HCT116 (cell line): Measurements from ENCODE around the gene PRAMEF1.

Experiments
- CBX3 ChIP-seq: IDR thresholded peaks from 2 replicates; pipeline ENCODE4 v1.6.1; 2012; ENCODE audit warnings: low read depth
- EZH2 ChIP-seq: fragments of 200-600 bp; sonication (generic); IDR thresholded peaks from 2 replicates; pipeline ENCODE4 v1.6.1; 2017; ENCODE audit warnings: antibody characterized with exemption, mixed run types
- EZH2phosphoT487 ChIP-seq: fragments of 200-600 bp; IDR thresholded peaks from 2 replicates; pipeline ENCODE4 v1.6.1; 2018; ENCODE audit warnings: antibody characterized with exemption, borderline replicate concordance
- FOSL1 ChIP-seq: IDR thresholded peaks from 2 replicates; pipeline ENCODE4 v1.6.1; 2012; ENCODE audit warnings: low read depth
- JUND ChIP-seq: IDR thresholded peaks from 2 replicates; pipeline ENCODE4 v1.6.1; 2012
- POLR2A ChIP-seq: IDR thresholded peaks from 2 replicates; pipeline ENCODE4 v1.7.0; 2011; ENCODE audit warnings: borderline replicate concordance; ENCODE audit not compliant: insufficient read depth, insufficient read length; ENCODE audit errors: extremely low read depth
- ZNF274 ChIP-seq: fragments of 200-500 bp; sonication (Bioruptor generic); IDR thresholded peaks from 2 replicates; pipeline ENCODE4 v1.6.1; 2014; ENCODE audit warnings: mild to moderate bottlenecking, low read depth, low read length, inconsistent platforms
- TF ChIP-seq, protein P1 (sequence below), 3 experiments: fragments of 200-600 bp in 1 of 3; sonication (generic) in 1 of 3; IDR thresholded peaks in 2 of 3; conservative IDR thresholded peaks in 1 of 3; 2 replicates each; pipeline ENCODE4 v1.5.1; 2012 to 2017; ENCODE audit warnings: low read depth in 2 of 3, low read length in 2 of 3, antibody characterized with exemption in 1 of 3, borderline replicate concordance in 1 of 3, control low read depth in 1 of 3, mild to moderate bottlenecking in 1 of 3, mixed read lengths in 1 of 3, mixed run types in 1 of 3, moderate library complexity in 1 of 3; ENCODE audit not compliant: insufficient read depth in 1 of 3
- TF ChIP-seq, protein P2 (sequence below): IDR thresholded peaks from 2 replicates; pipeline ENCODE4 v1.6.1; 2012; ENCODE audit warnings: low read depth

DNA sequence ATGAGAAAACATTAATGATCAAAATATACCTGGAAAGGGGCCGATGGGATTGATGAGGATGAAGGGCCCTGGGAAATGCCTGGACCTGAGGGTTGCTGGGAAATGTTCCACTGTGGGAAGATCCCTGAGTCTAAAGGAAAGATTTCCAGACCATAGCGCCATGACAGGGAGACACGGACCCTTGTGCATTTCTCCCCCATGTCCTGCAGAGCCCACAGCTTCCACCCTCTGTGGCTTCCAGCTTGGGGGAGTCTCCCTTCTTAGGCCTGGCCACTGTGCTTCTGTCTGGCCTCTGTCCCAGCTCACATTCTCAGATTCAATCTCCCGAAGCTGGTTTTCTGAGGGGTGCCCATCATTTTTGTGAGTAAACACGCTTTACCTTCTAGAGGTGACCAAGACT lies 18.7 kb upstream of the PRAMEF1 start:
- TF ChIP-seq POLR2A = no peak
- TF ChIP-seq, protein P1, sequence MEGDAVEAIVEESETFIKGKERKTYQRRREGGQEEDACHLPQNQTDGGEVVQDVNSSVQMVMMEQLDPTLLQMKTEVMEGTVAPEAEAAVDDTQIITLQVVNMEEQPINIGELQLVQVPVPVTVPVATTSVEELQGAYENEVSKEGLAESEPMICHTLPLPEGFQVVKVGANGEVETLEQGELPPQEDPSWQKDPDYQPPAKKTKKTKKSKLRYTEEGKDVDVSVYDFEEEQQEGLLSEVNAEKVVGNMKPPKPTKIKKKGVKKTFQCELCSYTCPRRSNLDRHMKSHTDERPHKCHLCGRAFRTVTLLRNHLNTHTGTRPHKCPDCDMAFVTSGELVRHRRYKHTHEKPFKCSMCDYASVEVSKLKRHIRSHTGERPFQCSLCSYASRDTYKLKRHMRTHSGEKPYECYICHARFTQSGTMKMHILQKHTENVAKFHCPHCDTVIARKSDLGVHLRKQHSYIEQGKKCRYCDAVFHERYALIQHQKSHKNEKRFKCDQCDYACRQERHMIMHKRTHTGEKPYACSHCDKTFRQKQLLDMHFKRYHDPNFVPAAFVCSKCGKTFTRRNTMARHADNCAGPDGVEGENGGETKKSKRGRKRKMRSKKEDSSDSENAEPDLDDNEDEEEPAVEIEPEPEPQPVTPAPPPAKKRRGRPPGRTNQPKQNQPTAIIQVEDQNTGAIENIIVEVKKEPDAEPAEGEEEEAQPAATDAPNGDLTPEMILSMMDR (IDR thresholded peaks at IDR 0.05 in 2 of 3, conservative IDR thresholded peaks at IDR 0.05 in 1 of 3; ENCODE audit: borderline replicate concordance in 1 of 3, insufficient read depth in 1 of 3, low read depth in 2 of 3, low read length in 2 of 3) = no peak
- no peak for TF ChIP-seq ZNF274
- TF ChIP-seq, protein P2, sequence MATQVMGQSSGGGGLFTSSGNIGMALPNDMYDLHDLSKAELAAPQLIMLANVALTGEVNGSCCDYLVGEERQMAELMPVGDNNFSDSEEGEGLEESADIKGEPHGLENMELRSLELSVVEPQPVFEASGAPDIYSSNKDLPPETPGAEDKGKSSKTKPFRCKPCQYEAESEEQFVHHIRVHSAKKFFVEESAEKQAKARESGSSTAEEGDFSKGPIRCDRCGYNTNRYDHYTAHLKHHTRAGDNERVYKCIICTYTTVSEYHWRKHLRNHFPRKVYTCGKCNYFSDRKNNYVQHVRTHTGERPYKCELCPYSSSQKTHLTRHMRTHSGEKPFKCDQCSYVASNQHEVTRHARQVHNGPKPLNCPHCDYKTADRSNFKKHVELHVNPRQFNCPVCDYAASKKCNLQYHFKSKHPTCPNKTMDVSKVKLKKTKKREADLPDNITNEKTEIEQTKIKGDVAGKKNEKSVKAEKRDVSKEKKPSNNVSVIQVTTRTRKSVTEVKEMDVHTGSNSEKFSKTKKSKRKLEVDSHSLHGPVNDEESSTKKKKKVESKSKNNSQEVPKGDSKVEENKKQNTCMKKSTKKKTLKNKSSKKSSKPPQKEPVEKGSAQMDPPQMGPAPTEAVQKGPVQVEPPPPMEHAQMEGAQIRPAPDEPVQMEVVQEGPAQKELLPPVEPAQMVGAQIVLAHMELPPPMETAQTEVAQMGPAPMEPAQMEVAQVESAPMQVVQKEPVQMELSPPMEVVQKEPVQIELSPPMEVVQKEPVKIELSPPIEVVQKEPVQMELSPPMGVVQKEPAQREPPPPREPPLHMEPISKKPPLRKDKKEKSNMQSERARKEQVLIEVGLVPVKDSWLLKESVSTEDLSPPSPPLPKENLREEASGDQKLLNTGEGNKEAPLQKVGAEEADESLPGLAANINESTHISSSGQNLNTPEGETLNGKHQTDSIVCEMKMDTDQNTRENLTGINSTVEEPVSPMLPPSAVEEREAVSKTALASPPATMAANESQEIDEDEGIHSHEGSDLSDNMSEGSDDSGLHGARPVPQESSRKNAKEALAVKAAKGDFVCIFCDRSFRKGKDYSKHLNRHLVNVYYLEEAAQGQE = no peak
- TF ChIP-seq JUND = no peak
- TF ChIP-seq EZH2 = no peak
- TF ChIP-seq EZH2phosphoT487 = no peak
- no peak for TF ChIP-seq FOSL1
- TF ChIP-seq CBX3 = no peak
